ENCODE data around the gene OR52I2. TPM values are rescaled to one million over a fixed set of nuclear protein-coding genes. Genes with fewer than 3 reads are reported as not detected.

OR52I2 gene
- total and polyA plus RNA-seq, 8 donors, result not detected

GRCh38 chr11:4559527-4560440, 21.8 kb upstream of the OR52I2 start:
- no peak overlapping the region for H3K4me3 ChIP-seq
- no peak for TF ChIP-seq EP300 (IDR thresholded peaks at IDR 0.05)
- TF ChIP-seq POLR2A (IDR thresholded peaks at IDR 0.05), result no peak
- no peak for TF ChIP-seq CTCF (IDR thresholded peaks at IDR 0.05)
- no peak for TF ChIP-seq POLR2AphosphoS5 (IDR thresholded peaks at IDR 0.05)
- H3K27ac ChIP-seq, result peak overlapping the region in 1 of 5 donors; percentile 46
- intact Hi-C loops (cut with DNase I; ENCODE audit: low total_unique reads), result no loop called here
- WGBS, 5 donors, result 59 to 72% (median 65%) methylated on average over 8 of the region's 8 CpGs
- no peaks in the 10 kb centered on the region for H3K36me3 ChIP-seq
- H3K9me3 ChIP-seq, result peaks cover 0 to 7% (median 0%) of the 10 kb centered on the region in 4 donors
- no peak for DNase-seq
- H3K4me1 ChIP-seq, result peaks cover 0 to 7% (median 2%) of the 10 kb centered on the region in 4 donors
- no peaks in the 10 kb centered on the region for H3K27me3 ChIP-seq

GRCh38 chr11:4560467-4560866, 21.1 kb upstream of the OR52I2 start:
- Histone ChIP-seq H3K27ac (no peak overlapping the region), H3K36me3 (no peaks in the 10 kb centered on the region), H3K4me3 (no peak overlapping the region), H3K9me3 (peaks cover 0 to 7% (median 0%) of the 10 kb centered on the region in 4 donors), H3K27me3 (no peaks in the 10 kb centered on the region), H3K4me1 (peaks cover 0 to 7% (median 2%) of the 10 kb centered on the region in 4 donors)
- DNase-seq, result peak in 1 of 2 donors; percentile 73
- intact Hi-C loops (cut with DNase I; ENCODE audit: low total_unique reads), result no loop called here
- TF ChIP-seq CTCF (IDR thresholded peaks at IDR 0.05) (no peak), POLR2AphosphoS5 (IDR thresholded peaks at IDR 0.05) (no peak)
- WGBS, 5 donors, result 38 to 67% (median 49%) methylated on average over 1 of the region's 1 CpG

- no peaks in the 10 kb centered on the region for H3K4me1 ChIP-seq
- H3K27ac ChIP-seq, result no peak overlapping the region
- no peaks in the 10 kb centered on the region for H3K36me3 ChIP-seq
- intact Hi-C loops (cut with DNase I; ENCODE audit: low total_unique reads), result no loop called here
- H3K4me3 ChIP-seq, result no peak overlapping the region
- H3K27me3 ChIP-seq, result no peaks in the 10 kb centered on the region
- DNase-seq, result no peak
- peaks cover 0 to 7% (median 0%) of the 10 kb centered on the region in 4 donors for H3K9me3 ChIP-seq
- WGBS, 5 donors, result 80 to 97% (median 91%) methylated on average over 3 of the region's 3 CpGs
- TF ChIP-seq POLR2AphosphoS5 (IDR thresholded peaks at IDR 0.05) (no peak), EP300 (IDR thresholded peaks at IDR 0.05) (no peak), POLR2A (IDR thresholded peaks at IDR 0.05) (no peak)
Measured at GRCh38 chr11:4565371-4565770, 16.2 kb upstream of the OR52I2 start.

GRCh38 chr11:4569075-4569474, 12.5 kb upstream of the OR52I2 start:
- no peaks in the 10 kb centered on the region for H3K27me3 ChIP-seq
- 90 to 97% (median 91%) methylated on average over 18 of the region's 18 CpGs for WGBS, 5 donors
- intact Hi-C loops (cut with DNase I; ENCODE audit: low total_unique reads), result no loop called here
- no peak overlapping the region for H3K4me3 ChIP-seq
- DNase-seq, result no peak
- no peaks in the 10 kb centered on the region for H3K36me3 ChIP-seq
- H3K4me1 ChIP-seq, result no peaks in the 10 kb centered on the region
- TF ChIP-seq POLR2A (IDR thresholded peaks at IDR 0.05), result no peak
- TF ChIP-seq CTCF (IDR thresholded peaks at IDR 0.05), result no peak
- no peak for TF ChIP-seq POLR2AphosphoS5 (IDR thresholded peaks at IDR 0.05)
- TF ChIP-seq EP300 (IDR thresholded peaks at IDR 0.05), result no peak
- H3K27ac ChIP-seq, result no peak overlapping the region
- peaks cover 0 to 4% (median 0%) of the 10 kb centered on the region in 4 donors for H3K9me3 ChIP-seq

- no peaks in the 10 kb centered on the region for H3K27me3 ChIP-seq
- no peaks in the 10 kb centered on the region for H3K36me3 ChIP-seq
- TF ChIP-seq CTCF (IDR thresholded peaks at IDR 0.05) (no peak), POLR2AphosphoS5 (IDR thresholded peaks at IDR 0.05) (no peak), EP300 (IDR thresholded peaks at IDR 0.05) (no peak), POLR2A (IDR thresholded peaks at IDR 0.05) (no peak)
- no peak overlapping the region for H3K4me3 ChIP-seq
- intact Hi-C loops (cut with DNase I; ENCODE audit: low total_unique reads), result no loop called here
- 41 to 55% (median 46%) methylated on average over 3 of the region's 3 CpGs for WGBS, 5 donors
- H3K9me3 ChIP-seq, result no peaks in the 10 kb centered on the region
- no peaks in the 10 kb centered on the region for H3K4me1 ChIP-seq
- no peak overlapping the region for H3K27ac ChIP-seq
- no peak for DNase-seq
Measured at GRCh38 chr11:4576880-4577279, 4.7 kb upstream of the OR52I2 start.
